DOHH2 (cell line): Measurements from ENCODE around the gene AP3D1.
"Not testable (repeated sequence)": the region's sequence is repeated elsewhere in the genome, so short reads cannot be mapped to it uniquely, and the experiment has no call there.

Experiments used
- H3F3A ChIP-seq: fragments of 200-600 bp; sonication (generic), shearing (Covaris generic); 2 replicates; pipeline ENCODE4 v1.6.0; 2016; ENCODE audit warnings: antibody characterized with exemption, mild to moderate bottlenecking; ENCODE audit not compliant: control insufficient read depth, insufficient read depth
- H3K27ac ChIP-seq: fragments of 200-600 bp; sonication (generic); 2 replicates; pipeline ENCODE4 v1.5.1; 2014; ENCODE audit warnings: low read depth, mild to moderate bottlenecking, low read length, moderate library complexity
- H3K27me3 ChIP-seq: fragments of 200-600 bp; sonication (generic); 2 replicates; pipeline ENCODE4 v1.6.1; 2014; ENCODE audit warnings: mild to moderate bottlenecking, low read length, mixed read lengths; ENCODE audit not compliant: control insufficient read depth
- H3K36me3 ChIP-seq: fragments of 200-600 bp; sonication (generic); 2 replicates; pipeline ENCODE4 v1.6.1; 2014; ENCODE audit warnings: mild to moderate bottlenecking, low read length, moderate library complexity, mixed read lengths; ENCODE audit not compliant: control insufficient read depth
- H3K4me1 ChIP-seq: fragments of 200-600 bp; sonication (generic); 2 replicates; pipeline ENCODE4 v1.6.1; 2014; ENCODE audit warnings: mild to moderate bottlenecking, low read length, mixed read lengths; ENCODE audit not compliant: control insufficient read depth
- H3K4me2 ChIP-seq: fragments of 200-600 bp; sonication (generic); 2 replicates; pipeline ENCODE4 v1.6.0; 2014; ENCODE audit warnings: mild to moderate bottlenecking, low read length, moderate library complexity
- H3K4me3 ChIP-seq: fragments of 200-600 bp; sonication (generic); 2 replicates; pipeline ENCODE4 v1.5.1; 2014; ENCODE audit warnings: mild to moderate bottlenecking, low read length, mixed read lengths
- H3K79me2 ChIP-seq: fragments of 200-600 bp; sonication (generic); 2 replicates; pipeline ENCODE4 v1.6.1; 2014; ENCODE audit warnings: mild to moderate bottlenecking, low read length, mixed read lengths; ENCODE audit not compliant: control insufficient read depth
- H3K9me2 ChIP-seq: fragments of 200-600 bp; sonication (generic); replicated peaks from 2 replicates; pipeline ENCODE4 v1.6.1; 2014; ENCODE audit warnings: mild to moderate bottlenecking, low read length, mixed read lengths; ENCODE audit not compliant: control insufficient read depth
- H3K9me3 ChIP-seq: fragments of 200-600 bp; sonication (generic); 2 replicates; pipeline ENCODE4 v1.6.1; 2014; ENCODE audit warnings: antibody characterized with exemption, low read length, mixed read lengths; ENCODE audit not compliant: control insufficient read depth, insufficient read depth
- H4K20me1 ChIP-seq: fragments of 200-600 bp; sonication (generic); 2 replicates; pipeline ENCODE4 v1.6.0; 2014; ENCODE audit warnings: low read depth, mild to moderate bottlenecking, antibody characterized with exemption, low read length, moderate library complexity; ENCODE audit not compliant: control insufficient read depth, insufficient read depth
- CTCF ChIP-seq: fragments of 200-600 bp; sonication (generic); IDR thresholded peaks from one replicate; pipeline ENCODE4 v1.5.1; 2014; ENCODE audit warnings: antibody characterized with exemption, mild to moderate bottlenecking, low read depth, low read length; ENCODE audit not compliant: poor library complexity, severe bottlenecking
- EZH2phosphoT487 ChIP-seq: fragments of 200-600 bp; sonication (generic); IDR thresholded peaks from 2 replicates; pipeline ENCODE4 v1.6.1; 2017; ENCODE audit warnings: borderline replicate concordance, mild to moderate bottlenecking, antibody characterized with exemption, low read length, moderate library complexity, mixed read lengths

AP3D1 gene

GRCh38 chr19:2129486-2129885, 21.9 kb downstream of the AP3D1 start:
- H3K4me3 ChIP-seq: no peak overlapping the region
- no peaks in the 10 kb centered on the region for H3K9me2 ChIP-seq
- H3K79me2 ChIP-seq: no peaks in the 10 kb centered on the region; the same call in 1 of the 2 replicates
- no peaks in the 10 kb centered on the region for H3K9me3 ChIP-seq
- TF ChIP-seq EZH2phosphoT487 (no peak), CTCF (no peak)
- no peak overlapping the region for H3K27ac ChIP-seq
- no peaks in the 10 kb centered on the region for H3K27me3 ChIP-seq
- H3F3A ChIP-seq: no peaks in the 10 kb centered on the region
- no peak overlapping the region for H3K4me2 ChIP-seq
- no peaks in the 10 kb centered on the region for H3K4me1 ChIP-seq
- no peaks in the 10 kb centered on the region for H4K20me1 ChIP-seq
- peaks cover 41% of the 10 kb centered on the region for H3K36me3 ChIP-seq

GRCh38 chr19:2129022-2129421, 22.3 kb downstream of the AP3D1 start:
- H3K27ac ChIP-seq: no peak overlapping the region
- H3K4me3 ChIP-seq: no peak overlapping the region
- no peak overlapping the region for H3K4me2 ChIP-seq
- TF ChIP-seq EZH2phosphoT487 (no peak), CTCF (no peak)
- H3K79me2 ChIP-seq: no peaks in the 10 kb centered on the region; the same call in 1 of the 2 replicates
- no peaks in the 10 kb centered on the region for H3K4me1 ChIP-seq
- peaks cover 41% of the 10 kb centered on the region for H3K36me3 ChIP-seq
- H3K27me3 ChIP-seq: no peaks in the 10 kb centered on the region
- H4K20me1 ChIP-seq: no peaks in the 10 kb centered on the region
- no peaks in the 10 kb centered on the region for H3F3A ChIP-seq
- no peaks in the 10 kb centered on the region for H3K9me2 ChIP-seq
- no peaks in the 10 kb centered on the region for H3K9me3 ChIP-seq

- H3K4me2 ChIP-seq, H3K9me3 ChIP-seq, H3K27ac ChIP-seq, H3K4me1 ChIP-seq, H3F3A ChIP-seq, H3K79me2 ChIP-seq, H3K27me3 ChIP-seq, H3K9me2 ChIP-seq, H4K20me1 ChIP-seq, H3K4me3 ChIP-seq: not testable (repeated sequence)
- peaks cover 47% of the 10 kb centered on the region for H3K36me3 ChIP-seq
Observed at GRCh38 chr19:2128252-2128651, 23.1 kb downstream of the AP3D1 start.

- H3K4me3 ChIP-seq: no peak overlapping the region
- no peaks in the 10 kb centered on the region for H3K27me3 ChIP-seq
- H3F3A ChIP-seq: no peaks in the 10 kb centered on the region
- no peaks in the 10 kb centered on the region for H3K4me1 ChIP-seq
- no peaks in the 10 kb centered on the region for H3K9me3 ChIP-seq
- TF ChIP-seq EZH2phosphoT487 (no peak), CTCF (no peak)
- no peaks in the 10 kb centered on the region for H3K9me2 ChIP-seq
- H3K4me2 ChIP-seq: no peak overlapping the region
- H3K36me3 ChIP-seq: peaks cover 47% of the 10 kb centered on the region
- no peaks in the 10 kb centered on the region for H4K20me1 ChIP-seq
- no peaks in the 10 kb centered on the region; the same call in 1 of the 2 replicates for H3K79me2 ChIP-seq
- no peak overlapping the region for H3K27ac ChIP-seq
Observed at GRCh38 chr19:2127758-2128157, 23.6 kb downstream of the AP3D1 start.
